Measurements from ENCODE around the gene BCAS3.

The BCAS3 gene

GRCh38 chr17:61149106-61149825 lies 471.6 kb downstream of the BCAS3 start:
- H3K36me3 ChIP-seq (ENCODE audit: control insufficient read depth, low read length) = no peaks in the 10 kb centered on the region
- H3K9me2 ChIP-seq (replicated peaks; ENCODE audit: control insufficient read depth, low read length) = no peaks in the 10 kb centered on the region
- H3F3A ChIP-seq (ENCODE audit: control insufficient read depth, insufficient read depth) = no peaks in the 10 kb centered on the region
- TF ChIP-seq, protein P1, sequence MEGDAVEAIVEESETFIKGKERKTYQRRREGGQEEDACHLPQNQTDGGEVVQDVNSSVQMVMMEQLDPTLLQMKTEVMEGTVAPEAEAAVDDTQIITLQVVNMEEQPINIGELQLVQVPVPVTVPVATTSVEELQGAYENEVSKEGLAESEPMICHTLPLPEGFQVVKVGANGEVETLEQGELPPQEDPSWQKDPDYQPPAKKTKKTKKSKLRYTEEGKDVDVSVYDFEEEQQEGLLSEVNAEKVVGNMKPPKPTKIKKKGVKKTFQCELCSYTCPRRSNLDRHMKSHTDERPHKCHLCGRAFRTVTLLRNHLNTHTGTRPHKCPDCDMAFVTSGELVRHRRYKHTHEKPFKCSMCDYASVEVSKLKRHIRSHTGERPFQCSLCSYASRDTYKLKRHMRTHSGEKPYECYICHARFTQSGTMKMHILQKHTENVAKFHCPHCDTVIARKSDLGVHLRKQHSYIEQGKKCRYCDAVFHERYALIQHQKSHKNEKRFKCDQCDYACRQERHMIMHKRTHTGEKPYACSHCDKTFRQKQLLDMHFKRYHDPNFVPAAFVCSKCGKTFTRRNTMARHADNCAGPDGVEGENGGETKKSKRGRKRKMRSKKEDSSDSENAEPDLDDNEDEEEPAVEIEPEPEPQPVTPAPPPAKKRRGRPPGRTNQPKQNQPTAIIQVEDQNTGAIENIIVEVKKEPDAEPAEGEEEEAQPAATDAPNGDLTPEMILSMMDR (IDR thresholded peaks at IDR 0.05; ENCODE audit: low read depth, low read length, poor library complexity, severe bottlenecking) = no peak
- no peak for TF ChIP-seq EZH2phosphoT487 (IDR thresholded peaks at IDR 0.05; ENCODE audit: borderline replicate concordance, low read length)
- no peaks in the 10 kb centered on the region for H3K79me2 ChIP-seq (ENCODE audit: control insufficient read depth, low read length)
- H3K9me3 ChIP-seq (ENCODE audit: control insufficient read depth, insufficient read depth, low read length) = no peaks in the 10 kb centered on the region
- H3K4me2 ChIP-seq (ENCODE audit: low read length) = no peak overlapping the region
- no peaks in the 10 kb centered on the region for H4K20me1 ChIP-seq (ENCODE audit: control insufficient read depth, insufficient read depth, low read depth, low read length)
- H3K4me1 ChIP-seq (ENCODE audit: control insufficient read depth, low read length) = peaks cover 12% of the 10 kb centered on the region
- no peak overlapping the region for H3K4me3 ChIP-seq (ENCODE audit: low read length)
- H3K27me3 ChIP-seq (ENCODE audit: control insufficient read depth, low read length) = no peaks in the 10 kb centered on the region
- H3K27ac ChIP-seq (ENCODE audit: low read depth, low read length) = no peak overlapping the region

DNA sequence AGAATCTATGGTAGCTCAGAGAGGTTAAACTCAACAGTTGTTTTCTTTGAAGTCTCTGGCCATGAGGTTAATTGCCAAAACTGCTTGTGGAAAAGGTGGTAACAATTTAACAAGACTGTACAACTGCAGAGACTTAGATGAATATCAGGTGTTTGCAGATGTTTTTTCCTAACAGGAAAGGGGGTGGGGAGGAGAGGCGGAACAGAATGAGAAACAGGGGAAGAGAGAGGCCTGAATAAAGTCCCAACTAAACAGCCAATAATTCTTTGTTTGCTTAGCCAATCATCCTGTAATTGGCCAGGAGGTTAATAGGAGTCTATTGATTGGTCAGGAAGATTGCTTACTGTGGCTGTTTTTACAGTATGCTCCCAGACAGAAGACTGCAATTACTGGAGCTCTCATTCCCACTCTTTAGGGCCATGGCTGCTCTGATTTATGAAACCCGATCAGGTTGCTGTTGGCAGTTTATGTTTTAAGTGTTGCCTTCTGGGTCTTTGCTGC lies 472.3 kb downstream of the BCAS3 start:
- H3F3A ChIP-seq (ENCODE audit: control insufficient read depth, insufficient read depth) = no peaks in the 10 kb centered on the region
- no peak overlapping the region for H3K4me2 ChIP-seq (ENCODE audit: low read length)
- H3K27me3 ChIP-seq (ENCODE audit: control insufficient read depth, low read length) = no peaks in the 10 kb centered on the region
- H3K9me2 ChIP-seq (replicated peaks; ENCODE audit: control insufficient read depth, low read length) = no peaks in the 10 kb centered on the region
- H3K4me3 ChIP-seq (ENCODE audit: low read length) = no peak overlapping the region
- H3K79me2 ChIP-seq (ENCODE audit: control insufficient read depth, low read length) = no peaks in the 10 kb centered on the region
- H3K36me3 ChIP-seq (ENCODE audit: control insufficient read depth, low read length) = no peaks in the 10 kb centered on the region
- peaks cover 6% of the 10 kb centered on the region for H3K4me1 ChIP-seq (ENCODE audit: control insufficient read depth, low read length)
- no peak overlapping the region for H3K27ac ChIP-seq (ENCODE audit: low read depth, low read length)
- no peaks in the 10 kb centered on the region for H4K20me1 ChIP-seq (ENCODE audit: control insufficient read depth, insufficient read depth, low read depth, low read length)
- no peak for TF ChIP-seq EZH2phosphoT487 (IDR thresholded peaks at IDR 0.05; ENCODE audit: borderline replicate concordance, low read length)
- TF ChIP-seq, protein P1 (IDR thresholded peaks at IDR 0.05; ENCODE audit: low read depth, low read length, poor library complexity, severe bottlenecking) = no peak
- no peaks in the 10 kb centered on the region for H3K9me3 ChIP-seq (ENCODE audit: control insufficient read depth, insufficient read depth, low read length)

DNA sequence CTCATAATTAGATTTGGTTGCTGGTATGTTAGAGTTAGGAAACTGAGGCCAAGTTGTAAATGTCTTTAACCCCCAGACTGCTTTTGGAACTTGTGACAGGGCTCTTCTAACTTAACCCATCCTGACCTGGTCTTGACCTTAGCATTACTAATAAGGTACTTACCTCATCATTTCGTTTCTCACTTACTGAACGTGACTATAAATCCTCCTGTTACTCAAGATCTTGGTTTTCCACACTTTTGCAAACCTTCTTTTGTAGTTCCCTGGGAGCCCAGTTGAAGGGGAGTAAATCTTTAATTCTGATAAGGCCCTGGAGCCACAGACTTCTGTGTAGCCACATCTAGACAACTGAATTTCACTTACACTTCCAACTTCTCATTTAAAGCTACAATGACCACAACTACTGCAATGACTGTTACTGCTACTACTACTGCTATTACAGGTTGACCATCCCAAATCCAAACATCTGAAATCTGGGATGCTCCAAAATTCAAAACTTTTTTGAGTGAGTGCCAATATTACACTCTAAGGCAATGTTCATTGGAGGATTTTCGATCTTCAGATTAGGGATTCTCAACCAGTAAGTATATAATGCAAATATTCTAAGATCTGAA lies 473.1 kb downstream of the BCAS3 start:
- H3K79me2 ChIP-seq (ENCODE audit: control insufficient read depth, low read length) = no peaks in the 10 kb centered on the region
- H3K4me1 ChIP-seq (ENCODE audit: control insufficient read depth, low read length) = no peaks in the 10 kb centered on the region

DNA sequence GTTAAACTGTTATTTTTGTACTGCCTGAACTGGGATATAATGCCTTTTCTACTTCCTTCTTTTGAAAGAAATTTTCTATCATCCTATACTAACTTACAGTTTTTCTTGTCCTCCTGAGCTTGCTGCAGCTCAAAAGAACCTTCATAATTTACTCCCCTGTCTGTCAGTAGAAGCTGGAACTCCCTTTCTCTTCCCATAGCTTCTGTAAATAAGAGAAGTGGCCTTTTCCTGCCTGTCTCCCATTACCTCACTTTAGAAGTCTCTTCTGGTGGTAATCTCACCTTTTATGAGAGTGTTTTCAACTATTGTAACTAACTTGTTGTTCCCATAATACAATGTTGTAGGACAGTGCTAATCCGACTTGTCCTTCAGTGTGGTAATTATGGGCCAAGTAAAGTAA lies 475.2 kb downstream of the BCAS3 start:
- H3K9me3 ChIP-seq (ENCODE audit: control insufficient read depth, insufficient read depth, low read length) = no peaks in the 10 kb centered on the region
- no peak overlapping the region for H3K4me2 ChIP-seq (ENCODE audit: low read length)
- no peaks in the 10 kb centered on the region for H3K4me1 ChIP-seq (ENCODE audit: control insufficient read depth, low read length)
- H3K4me3 ChIP-seq (ENCODE audit: low read length) = no peak overlapping the region
- H3K36me3 ChIP-seq (ENCODE audit: control insufficient read depth, low read length) = no peaks in the 10 kb centered on the region
- no peaks in the 10 kb centered on the region for H3K79me2 ChIP-seq (ENCODE audit: control insufficient read depth, low read length)
- no peaks in the 10 kb centered on the region for H3K9me2 ChIP-seq (replicated peaks; ENCODE audit: control insufficient read depth, low read length)
- no peak for TF ChIP-seq EZH2phosphoT487 (IDR thresholded peaks at IDR 0.05; ENCODE audit: borderline replicate concordance, low read length)
- TF ChIP-seq, protein P1 (IDR thresholded peaks at IDR 0.05; ENCODE audit: low read depth, low read length, poor library complexity, severe bottlenecking) = no peak
- H3K27ac ChIP-seq (ENCODE audit: low read depth, low read length) = no peak overlapping the region
- no peaks in the 10 kb centered on the region for H3F3A ChIP-seq (ENCODE audit: control insufficient read depth, insufficient read depth)
- H4K20me1 ChIP-seq (ENCODE audit: control insufficient read depth, insufficient read depth, low read depth, low read length) = no peaks in the 10 kb centered on the region
- H3K27me3 ChIP-seq (ENCODE audit: control insufficient read depth, low read length) = no peaks in the 10 kb centered on the region

More for the DNA sequence above, 473.1 kb downstream of the BCAS3 start:
- Histone ChIP-seq H3K36me3 (ENCODE audit: control insufficient read depth, low read length) (no peaks in the 10 kb centered on the region), H3F3A (ENCODE audit: control insufficient read depth, insufficient read depth) (no peaks in the 10 kb centered on the region), H4K20me1 (ENCODE audit: control insufficient read depth, insufficient read depth, low read depth, low read length) (no peaks in the 10 kb centered on the region), H3K9me2 (replicated peaks; ENCODE audit: control insufficient read depth, low read length) (no peaks in the 10 kb centered on the region), H3K4me2 (ENCODE audit: low read length) (no peak overlapping the region), H3K27ac (ENCODE audit: low read depth, low read length) (no peak overlapping the region), H3K4me3 (ENCODE audit: low read length) (no peak overlapping the region), H3K27me3 (ENCODE audit: control insufficient read depth, low read length) (no peaks in the 10 kb centered on the region), H3K9me3 (ENCODE audit: control insufficient read depth, insufficient read depth, low read length) (no peaks in the 10 kb centered on the region)
- TF ChIP-seq EZH2phosphoT487 (IDR thresholded peaks at IDR 0.05; ENCODE audit: borderline replicate concordance, low read length) = no peak

Measured in DOHH2 (cell line).